Measurements from ENCODE around the gene ADCYAP1R1.

ADCYAP1R1 gene

GRCh38 chr7:31123726-31124125 lies 71.6 kb downstream of the ADCYAP1R1 start:
- no peak for TF ChIP-seq YY1 (IDR thresholded peaks at IDR 0.05; ENCODE audit: insufficient read depth, insufficient read length)
- no peaks in the 10 kb centered on the region for H3K27me3 ChIP-seq (ENCODE audit: insufficient read depth, insufficient read length)
- H3K9ac ChIP-seq (ENCODE audit: insufficient read length, low read depth), result no peak overlapping the region
- no peaks in the 10 kb centered on the region for H3K36me3 ChIP-seq (ENCODE audit: insufficient read depth, insufficient read length, low read length)
- H3K9me3 ChIP-seq (ENCODE audit: insufficient read depth, low read length), result no peaks in the 10 kb centered on the region
- no peaks in the 10 kb centered on the region for H3K4me1 ChIP-seq (ENCODE audit: insufficient read depth, insufficient read length)
- no peak for DNase-seq (ENCODE audit: low read depth, low spot score)
- no peak overlapping the region for H3K4me3 ChIP-seq (ENCODE audit: insufficient read length, low read depth)

GRCh38 chr7:31125171-31125570 lies 73.1 kb downstream of the ADCYAP1R1 start:
- no peaks in the 10 kb centered on the region for H3K9me3 ChIP-seq (ENCODE audit: insufficient read depth, low read length)
- TF ChIP-seq YY1 (IDR thresholded peaks at IDR 0.05; ENCODE audit: insufficient read depth, insufficient read length) (no peak), SUZ12 (IDR thresholded peaks at IDR 0.05; ENCODE audit: extremely low read depth, insufficient read depth, insufficient read length) (no peak), ZNF274 (IDR thresholded peaks at IDR 0.05; ENCODE audit: low read depth, low read length) (no peak)
- no peak for DNase-seq (ENCODE audit: low read depth, low spot score)
- no peak overlapping the region for H3K4me3 ChIP-seq (ENCODE audit: insufficient read length, low read depth)
- H3K9ac ChIP-seq (ENCODE audit: insufficient read length, low read depth), result no peak overlapping the region
- no peaks in the 10 kb centered on the region for H3K27me3 ChIP-seq (ENCODE audit: insufficient read depth, insufficient read length)
- no peaks in the 10 kb centered on the region for H3K36me3 ChIP-seq (ENCODE audit: insufficient read depth, insufficient read length, low read length)
- no peaks in the 10 kb centered on the region for H3K4me1 ChIP-seq (ENCODE audit: insufficient read depth, insufficient read length)

DNA sequence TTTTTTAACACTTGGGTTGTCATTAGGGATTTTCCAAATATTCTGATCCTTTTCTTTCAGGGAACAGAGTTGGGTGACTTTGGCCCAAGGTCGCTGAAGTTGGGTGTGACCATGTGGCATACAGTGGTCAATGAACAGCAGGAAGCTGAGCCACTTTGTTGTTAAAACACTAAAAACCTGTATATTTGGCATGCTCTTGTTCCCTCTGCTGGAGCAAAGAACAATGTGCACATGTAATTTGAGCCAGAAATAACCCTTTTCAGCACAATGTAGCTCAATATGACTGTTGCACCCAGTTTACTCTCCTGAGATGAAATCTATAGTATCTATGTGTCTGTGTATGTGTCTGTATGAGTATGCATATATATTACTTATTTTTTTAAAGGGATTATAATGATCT lies 74.9 kb downstream of the ADCYAP1R1 start:
- H3K4me3 ChIP-seq (ENCODE audit: insufficient read length, low read depth), result no peak overlapping the region
- no peak overlapping the region for H3K9ac ChIP-seq (ENCODE audit: insufficient read length, low read depth)
- no peaks in the 10 kb centered on the region for H3K27me3 ChIP-seq (ENCODE audit: insufficient read depth, insufficient read length)
- no peaks in the 10 kb centered on the region; the same call in 1 of the 2 replicates for H3K9me3 ChIP-seq (ENCODE audit: insufficient read depth, low read length)
- H3K4me1 ChIP-seq (ENCODE audit: insufficient read depth, insufficient read length), result no peaks in the 10 kb centered on the region
- H3K36me3 ChIP-seq (ENCODE audit: insufficient read depth, insufficient read length, low read length), result no peaks in the 10 kb centered on the region
- no peak for DNase-seq (ENCODE audit: low read depth, low spot score)
- TF ChIP-seq SUZ12 (IDR thresholded peaks at IDR 0.05; ENCODE audit: extremely low read depth, insufficient read depth, insufficient read length), result no peak
- TF ChIP-seq ZNF274 (IDR thresholded peaks at IDR 0.05; ENCODE audit: low read depth, low read length), result no peak
- no peak for TF ChIP-seq YY1 (IDR thresholded peaks at IDR 0.05; ENCODE audit: insufficient read depth, insufficient read length)

GRCh38 chr7:31129067-31129466 lies 77.0 kb downstream of the ADCYAP1R1 start:
- Histone ChIP-seq H3K9me3 (ENCODE audit: insufficient read depth, low read length) (no peaks in the 10 kb centered on the region; the same call in 1 of the 2 replicates), H3K27me3 (ENCODE audit: insufficient read depth, insufficient read length) (peaks cover 2% of the 10 kb centered on the region), H3K9ac (ENCODE audit: insufficient read length, low read depth) (no peak overlapping the region), H3K36me3 (ENCODE audit: insufficient read depth, insufficient read length, low read length) (no peaks in the 10 kb centered on the region), H3K4me3 (ENCODE audit: insufficient read length, low read depth) (no peak overlapping the region), H3K4me1 (ENCODE audit: insufficient read depth, insufficient read length) (no peaks in the 10 kb centered on the region)
- DNase-seq (ENCODE audit: low read depth, low spot score), result no peak
- TF ChIP-seq ZNF274 (IDR thresholded peaks at IDR 0.05; ENCODE audit: low read depth, low read length) (no peak), YY1 (IDR thresholded peaks at IDR 0.05; ENCODE audit: insufficient read depth, insufficient read length) (no peak), SUZ12 (IDR thresholded peaks at IDR 0.05; ENCODE audit: extremely low read depth, insufficient read depth, insufficient read length) (no peak)

DNA sequence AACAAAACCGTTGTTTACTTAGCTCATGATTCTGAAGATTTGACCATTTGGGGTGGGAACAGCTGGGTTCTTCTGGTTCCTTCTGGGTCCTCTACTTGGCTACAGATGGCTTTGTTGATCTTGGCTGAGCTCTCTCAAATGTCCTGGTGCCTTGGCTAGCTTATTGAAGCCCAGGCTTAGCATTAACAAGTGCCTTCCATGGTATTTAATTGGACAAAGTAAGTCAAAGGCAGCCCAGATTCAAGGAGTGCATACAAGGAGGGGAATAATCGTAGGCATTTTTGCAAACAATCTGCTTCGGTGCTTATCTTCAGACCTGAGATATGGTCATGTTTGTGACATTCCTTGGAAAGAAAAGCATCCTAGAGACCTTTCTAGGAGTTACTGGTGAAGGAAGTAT lies 81.4 kb downstream of the ADCYAP1R1 start:
- TF ChIP-seq SUZ12 (IDR thresholded peaks at IDR 0.05; ENCODE audit: extremely low read depth, insufficient read depth, insufficient read length) (no peak), ZNF274 (IDR thresholded peaks at IDR 0.05; ENCODE audit: low read depth, low read length) (no peak), YY1 (IDR thresholded peaks at IDR 0.05; ENCODE audit: insufficient read depth, insufficient read length) (no peak)
- Histone ChIP-seq H3K4me1 (ENCODE audit: insufficient read depth, insufficient read length) (no peaks in the 10 kb centered on the region), H3K9me3 (ENCODE audit: insufficient read depth, low read length) (peaks cover 9% of the 10 kb centered on the region; the same call in 1 of the 2 replicates), H3K9ac (ENCODE audit: insufficient read length, low read depth) (no peak overlapping the region), H3K36me3 (ENCODE audit: insufficient read depth, insufficient read length, low read length) (no peaks in the 10 kb centered on the region), H3K4me3 (ENCODE audit: insufficient read length, low read depth) (no peak overlapping the region), H3K27me3 (ENCODE audit: insufficient read depth, insufficient read length) (peaks cover 2% of the 10 kb centered on the region)
- DNase-seq (ENCODE audit: low read depth, low spot score), result no peak

- peak; percentile 93 for DNase-seq (ENCODE audit: low read depth, low spot score)
- no peak overlapping the region for H3K4me3 ChIP-seq (ENCODE audit: insufficient read length, low read depth)
Measured at GRCh38 chr7:31134246-31135188, 82.4 kb downstream of the ADCYAP1R1 start.

DNA sequence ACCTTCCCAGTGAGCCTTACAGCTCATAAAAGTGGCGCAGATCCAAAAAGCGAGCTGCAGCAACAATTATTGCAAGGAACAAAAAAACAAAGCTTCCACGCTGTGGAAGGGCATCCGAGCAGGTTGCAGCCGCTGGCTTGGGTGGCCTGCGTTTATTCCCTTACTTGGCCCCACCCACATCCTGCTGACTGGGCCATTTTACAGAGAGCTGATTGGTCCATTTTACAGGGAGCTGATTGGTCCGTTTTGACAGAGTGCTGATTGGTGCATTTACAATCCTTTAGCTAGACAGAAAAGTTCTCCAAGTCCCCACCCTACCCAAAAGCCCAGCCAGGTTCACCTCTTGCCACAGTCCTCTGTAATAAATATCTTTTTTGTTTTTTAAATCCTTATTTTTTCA lies 85.1 kb downstream of the ADCYAP1R1 start:
- peaks cover 9% of the 10 kb centered on the region; the same call in 1 of the 2 replicates for H3K9me3 ChIP-seq (ENCODE audit: insufficient read depth, low read length)
- no peak overlapping the region for H3K4me3 ChIP-seq (ENCODE audit: insufficient read length, low read depth)
- peaks cover 2% of the 10 kb centered on the region for H3K27me3 ChIP-seq (ENCODE audit: insufficient read depth, insufficient read length)
- TF ChIP-seq ZNF274 (IDR thresholded peaks at IDR 0.05; ENCODE audit: low read depth, low read length) (no peak), YY1 (IDR thresholded peaks at IDR 0.05; ENCODE audit: insufficient read depth, insufficient read length) (no peak), SUZ12 (IDR thresholded peaks at IDR 0.05; ENCODE audit: extremely low read depth, insufficient read depth, insufficient read length) (no peak)
- no peaks in the 10 kb centered on the region for H3K4me1 ChIP-seq (ENCODE audit: insufficient read depth, insufficient read length)
- DNase-seq (ENCODE audit: low read depth, low spot score), result no peak
- no peak overlapping the region for H3K9ac ChIP-seq (ENCODE audit: insufficient read length, low read depth)
- H3K36me3 ChIP-seq (ENCODE audit: insufficient read depth, insufficient read length, low read length), result no peaks in the 10 kb centered on the region

More at GRCh38 chr7:31134246-31135188, 82.4 kb downstream of the ADCYAP1R1 start:
- Histone ChIP-seq H3K9me3 (ENCODE audit: insufficient read depth, low read length) (peaks cover 9% of the 10 kb centered on the region; the same call in 1 of the 2 replicates), H3K9ac (ENCODE audit: insufficient read length, low read depth) (no peak overlapping the region), H3K27me3 (ENCODE audit: insufficient read depth, insufficient read length) (peaks cover 2% of the 10 kb centered on the region), H3K36me3 (ENCODE audit: insufficient read depth, insufficient read length, low read length) (no peaks in the 10 kb centered on the region), H3K4me1 (ENCODE audit: insufficient read depth, insufficient read length) (no peaks in the 10 kb centered on the region)
- TF ChIP-seq SUZ12 (IDR thresholded peaks at IDR 0.05; ENCODE audit: extremely low read depth, insufficient read depth, insufficient read length), result no peak
- no peak for TF ChIP-seq ZNF274 (IDR thresholded peaks at IDR 0.05; ENCODE audit: low read depth, low read length)
- no peak for TF ChIP-seq YY1 (IDR thresholded peaks at IDR 0.05; ENCODE audit: insufficient read depth, insufficient read length)
